CD4-positive, alpha-beta T cell (primary cell): ENCODE results near the gene CDKAL1. TPM values are rescaled to one million over a fixed set of nuclear protein-coding genes. Genes with fewer than 3 reads are reported as not detected.

ENCODE experiments used
- ATAC-seq: fragments of 200-7000 bp; cut with Tn5 transposase; one replicate; pipeline ENCODE4 v1.10.0; 2022; ENCODE audit warnings: mild to moderate bottlenecking; ENCODE audit not compliant: poor library complexity
- CTCF ChIA-PET: fragments of 350-600 bp; sonication (Branson Sonifier 250); formaldehyde crosslinking; loops from one replicate; lab custom pipeline; 2021; ENCODE audit warnings: antibody characterized with exemption, inconsistent platforms; lab: Charles Lee
- POLR2A ChIA-PET: fragments of 350-600 bp; sonication (Branson Sonifier 250); formaldehyde crosslinking; loops from one replicate; lab custom pipeline; 2021; ENCODE audit warnings: antibody characterized with exemption, inconsistent platforms; lab: Charles Lee
- DNase-seq, 14 experiments: peaks; one replicate each; pipeline ENCODE4 v3.0.0-alpha.2; 2013 to 2020; ENCODE audit warnings: mixed read lengths in 2 of 14
- H3K27ac ChIP-seq, 2 donors: one replicate each; pipeline versions ENCODE4 v1.5.1 to v1.7.0; 2013; ENCODE audit warnings: low read length in 2 of 2, low read depth in 1 of 2, mild to moderate bottlenecking in 1 of 2
- H3K27me3 ChIP-seq, 2 experiments: 1 replicate in 1 of 2; 2 replicates in 1 of 2; pipeline versions ENCODE4 v1.6.1 to v1.7.0; 2013; ENCODE audit warnings: low read length in 2 of 2, control low read depth in 1 of 2, mild to moderate bottlenecking in 1 of 2, moderate library complexity in 1 of 2; ENCODE audit not compliant: insufficient read depth in 2 of 2, control insufficient read depth in 1 of 2
- H3K36me3 ChIP-seq: one replicate; pipeline ENCODE4 v1.6.1; 2013; ENCODE audit warnings: low read length, control low read depth; ENCODE audit not compliant: insufficient read depth
- H3K4me1 ChIP-seq: one replicate; pipeline ENCODE4 v1.6.1; 2013; ENCODE audit warnings: low read length, control low read depth; ENCODE audit not compliant: insufficient read depth
- H3K4me3 ChIP-seq: one replicate; pipeline ENCODE4 v1.5.1; 2013; ENCODE audit warnings: mild to moderate bottlenecking, low read length, moderate library complexity
- H3K9me3 ChIP-seq, 2 experiments: 1 replicate in 1 of 2; 2 replicates in 1 of 2; pipeline versions ENCODE4 v1.6.1 to v1.7.0; 2013; ENCODE audit warnings: low read length in 2 of 2, mild to moderate bottlenecking in 2 of 2, control low read depth in 1 of 2, moderate library complexity in 1 of 2; ENCODE audit not compliant: control insufficient read depth in 1 of 2, insufficient read depth in 1 of 2
- H3K27ac Mint-ChIP-seq: one replicate; pipeline ENCODE4 v1.8.0; 2020; ENCODE audit warnings: mixed read lengths
- H3K27me3 Mint-ChIP-seq: one replicate; pipeline ENCODE4 v1.8.0; 2021; ENCODE audit warnings: mixed read lengths
- H3K36me3 Mint-ChIP-seq: one replicate; pipeline ENCODE4 v1.8.0; 2021; ENCODE audit warnings: low read depth, mixed read lengths
- H3K4me1 Mint-ChIP-seq: one replicate; pipeline ENCODE4 v1.8.0; 2021; ENCODE audit warnings: low read depth, mixed read lengths
- H3K4me3 Mint-ChIP-seq: one replicate; pipeline ENCODE4 v1.8.0; 2020; ENCODE audit warnings: mild to moderate bottlenecking, mixed read lengths
- H3K9me3 Mint-ChIP-seq: one replicate; pipeline ENCODE4 v1.8.0; 2020; ENCODE audit warnings: mixed read lengths
- intact Hi-C, 2 experiments: fragments of 100-400 bp; cut with DNase I in 1 of 2; cut with micrococcal nuclease in 1 of 2; formaldehyde crosslinking; loops; one replicate each; pipeline versions ENCODE4 v1.15.1 to v1.9.0; 2023 to 2025; cut with DNase I, micrococcal nuclease
- total RNA-seq, 174 experiments: library from RNA in 2 of 174; stranded (reverse) in 2 of 174; gene quantifications; one replicate each; pipeline ENCODE4 v1.2.3 and lab custom pipeline; 2021 to 2026
- TF ChIP-seq, protein P1 (sequence below): fragments of 200-600 bp; IDR thresholded peaks from one replicate; pipeline ENCODE4 v1.8.0; 2022; ENCODE audit warnings: antibody characterized with exemption, mild to moderate bottlenecking

CDKAL1 gene
- total RNA-seq, 2 experiments from 2014 or later = 21.3 to 23.9 TPM

GRCh38 chr6:21109391-21110178 lies 575.3 kb downstream of the CDKAL1 start:
- no peak for DNase-seq
- no peak overlapping the region for H3K27ac Mint-ChIP-seq
- Histone ChIP-seq H3K9me3 (peaks cover 0 to 2% of the 10 kb centered on the region in 2 experiments), H3K27ac (no peak overlapping the region), H3K4me1 (no peaks in the 10 kb centered on the region), H3K4me3 (no peak overlapping the region), H3K27me3 (no peaks in the 10 kb centered on the region), H3K36me3 (no peaks in the 10 kb centered on the region)
- POLR2A ChIA-PET = no interaction called here
- no peak overlapping the region for H3K4me3 Mint-ChIP-seq
- intact Hi-C loops = no loop called here
- H3K27me3 Mint-ChIP-seq = no peaks in the 10 kb centered on the region
- ATAC-seq = no peak
- H3K36me3 Mint-ChIP-seq = peaks cover 18% of the 10 kb centered on the region
- CTCF ChIA-PET = interaction anchor here (0.5 kb wide), 1 partner anchor 124 kb away, joined by 4 read pairs; no protein-coding TSS in a partner anchor
- H3K9me3 Mint-ChIP-seq = no peaks in the 10 kb centered on the region
- TF ChIP-seq, protein P1, sequence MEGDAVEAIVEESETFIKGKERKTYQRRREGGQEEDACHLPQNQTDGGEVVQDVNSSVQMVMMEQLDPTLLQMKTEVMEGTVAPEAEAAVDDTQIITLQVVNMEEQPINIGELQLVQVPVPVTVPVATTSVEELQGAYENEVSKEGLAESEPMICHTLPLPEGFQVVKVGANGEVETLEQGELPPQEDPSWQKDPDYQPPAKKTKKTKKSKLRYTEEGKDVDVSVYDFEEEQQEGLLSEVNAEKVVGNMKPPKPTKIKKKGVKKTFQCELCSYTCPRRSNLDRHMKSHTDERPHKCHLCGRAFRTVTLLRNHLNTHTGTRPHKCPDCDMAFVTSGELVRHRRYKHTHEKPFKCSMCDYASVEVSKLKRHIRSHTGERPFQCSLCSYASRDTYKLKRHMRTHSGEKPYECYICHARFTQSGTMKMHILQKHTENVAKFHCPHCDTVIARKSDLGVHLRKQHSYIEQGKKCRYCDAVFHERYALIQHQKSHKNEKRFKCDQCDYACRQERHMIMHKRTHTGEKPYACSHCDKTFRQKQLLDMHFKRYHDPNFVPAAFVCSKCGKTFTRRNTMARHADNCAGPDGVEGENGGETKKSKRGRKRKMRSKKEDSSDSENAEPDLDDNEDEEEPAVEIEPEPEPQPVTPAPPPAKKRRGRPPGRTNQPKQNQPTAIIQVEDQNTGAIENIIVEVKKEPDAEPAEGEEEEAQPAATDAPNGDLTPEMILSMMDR = no peak
- no peaks in the 10 kb centered on the region for H3K4me1 Mint-ChIP-seq

DNA sequence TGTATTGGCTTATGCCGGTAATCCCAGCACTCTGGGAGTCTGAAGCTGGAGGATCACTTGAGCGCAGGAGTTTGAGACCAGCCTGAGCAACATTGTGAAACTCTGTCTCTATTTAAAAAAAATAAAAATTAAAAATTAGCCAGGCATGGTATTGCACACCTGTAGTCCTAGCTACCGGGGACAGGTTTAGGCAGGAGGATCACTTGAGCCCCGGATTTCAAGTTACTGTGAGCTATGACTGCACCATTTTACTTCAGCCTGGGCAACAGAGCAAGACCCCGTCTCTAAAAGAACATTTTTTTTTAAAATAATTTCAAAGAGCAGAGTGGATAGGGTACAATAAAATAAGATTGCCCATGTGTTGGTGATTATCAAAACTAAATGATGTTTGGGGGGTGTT lies 576.4 kb downstream of the CDKAL1 start:
- Mint-ChIP-seq H3K36me3 (peaks cover 18% of the 10 kb centered on the region), H3K27ac (no peak overlapping the region), H3K9me3 (no peaks in the 10 kb centered on the region), H3K4me1 (no peaks in the 10 kb centered on the region), H3K27me3 (no peaks in the 10 kb centered on the region), H3K4me3 (no peak overlapping the region)
- intact Hi-C loops = no loop called here
- Histone ChIP-seq H3K36me3 (no peaks in the 10 kb centered on the region), H3K4me1 (no peaks in the 10 kb centered on the region), H3K4me3 (no peak overlapping the region), H3K9me3 (peaks cover 0 to 2% of the 10 kb centered on the region in 2 experiments), H3K27me3 (no peaks in the 10 kb centered on the region), H3K27ac (no peak overlapping the region)
- CTCF ChIA-PET = no interaction called here
- no peak for DNase-seq
- no peak for ATAC-seq
- TF ChIP-seq, protein P1 = no peak
- POLR2A ChIA-PET = no interaction called here

GRCh38 chr6:21111093-21111725 lies 577.0 kb downstream of the CDKAL1 start:
- no peak overlapping the region for H3K27ac Mint-ChIP-seq
- POLR2A ChIA-PET = no interaction called here

More at GRCh38 chr6:21111093-21111725, 577.0 kb downstream of the CDKAL1 start:
- Mint-ChIP-seq H3K36me3 (peaks cover 18% of the 10 kb centered on the region), H3K4me3 (no peak overlapping the region), H3K4me1 (no peaks in the 10 kb centered on the region), H3K27me3 (no peaks in the 10 kb centered on the region), H3K9me3 (no peaks in the 10 kb centered on the region)
- H3K36me3 ChIP-seq = no peaks in the 10 kb centered on the region
- ATAC-seq = no peak
- CTCF ChIA-PET = no interaction called here
- TF ChIP-seq, protein P1 = no peak
- peaks cover 0 to 2% of the 10 kb centered on the region in 2 experiments for H3K9me3 ChIP-seq
- DNase-seq = no peak
- H3K4me3 ChIP-seq = no peak overlapping the region
- no peaks in the 10 kb centered on the region for H3K4me1 ChIP-seq
- no peak overlapping the region for H3K27ac ChIP-seq
- intact Hi-C loops = no loop called here
- H3K27me3 ChIP-seq = no peaks in the 10 kb centered on the region
